Calu3 (cell line): ENCODE data around the gene MGAT4C. TPM values are rescaled to one million over a fixed set of nuclear protein-coding genes. Genes with fewer than 3 reads are reported as not detected.

Experiments
- BruUV-seq: library from RNA; stranded (reverse); fragments of 400-500 nt; replicated peaks from 2 replicates; lab custom pipeline; 2021; lab: Mats Ljungman, UMichigan
- CTCF ChIA-PET: fragments of 300-600 bp; sonication (Branson Sonifier 250); formaldehyde crosslinking; loops from one replicate; lab custom pipeline; 2022; ENCODE audit warnings: antibody characterized with exemption; lab: Charles Lee
- DNase-seq: peaks from one replicate; pipeline ENCODE4 v3.0.0; 2022
- H3K27ac Mint-ChIP-seq: one replicate; pipeline ENCODE4 v1.8.0; 2022; ENCODE audit warnings: mixed read lengths; ENCODE audit not compliant: unreplicated experiment
- H3K27me3 Mint-ChIP-seq: one replicate; pipeline ENCODE4 v1.8.0; 2022; ENCODE audit warnings: mixed read lengths; ENCODE audit not compliant: unreplicated experiment
- H3K36me3 Mint-ChIP-seq: one replicate; pipeline ENCODE4 v1.8.0; 2022; ENCODE audit warnings: mild to moderate bottlenecking, moderate library complexity, mixed read lengths; ENCODE audit not compliant: insufficient read depth, unreplicated experiment
- H3K4me1 Mint-ChIP-seq: one replicate; pipeline ENCODE4 v1.8.0; 2022; ENCODE audit warnings: mild to moderate bottlenecking, low read depth, mixed read lengths; ENCODE audit not compliant: unreplicated experiment
- H3K4me3 Mint-ChIP-seq: one replicate; pipeline ENCODE4 v1.8.0; 2022; ENCODE audit warnings: mild to moderate bottlenecking, low read depth, moderate library complexity, mixed read lengths; ENCODE audit not compliant: unreplicated experiment
- H3K9me3 Mint-ChIP-seq: one replicate; pipeline ENCODE4 v1.8.0; 2022; ENCODE audit warnings: low read depth, mixed read lengths; ENCODE audit not compliant: unreplicated experiment
- intact Hi-C: fragments of 100-400 bp; cut with micrococcal nuclease; formaldehyde crosslinking; loops from one replicate; pipeline ENCODE4 v1.10.0; 2022; ENCODE audit not compliant: unreplicated experiment
- total RNA-seq: library from RNA; stranded (reverse); gene quantifications from 2 replicates; pipeline ENCODE4 v1.2.3, GENCODE V29; 2022
- TF ChIP-seq, protein P1 (sequence below): fragments of 200-600 bp; IDR thresholded peaks from one replicate; pipeline ENCODE4 v1.8.0; 2022; ENCODE audit warnings: antibody characterized with exemption; ENCODE audit not compliant: unreplicated experiment

Gene MGAT4C
- total RNA-seq, 1 experiment from 2014 or later = not detected

DNA sequence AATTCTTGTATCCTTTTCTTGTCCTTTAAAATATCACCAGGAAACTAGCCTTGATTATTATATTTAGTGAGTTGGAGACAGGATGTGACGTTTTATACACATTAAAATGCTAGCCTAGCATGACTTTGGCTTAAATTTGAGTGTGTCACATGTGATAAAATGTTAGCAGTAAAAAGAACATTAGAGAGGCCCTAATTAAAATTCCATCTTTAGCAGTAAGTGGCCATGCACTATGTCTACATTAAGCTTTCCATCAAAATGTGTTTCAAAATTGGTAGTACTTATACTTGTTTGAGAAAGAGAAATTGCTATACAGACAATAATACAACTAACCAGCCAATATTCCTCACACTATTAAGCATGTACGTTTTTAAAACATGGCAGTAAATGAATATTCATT lies 29.9 kb upstream of the MGAT4C start:
- no peak overlapping the region for H3K4me3 Mint-ChIP-seq
- no peaks in the 10 kb centered on the region for H3K27me3 Mint-ChIP-seq
- BruUV-seq = no TSS peak

GRCh38 chr12:86283620-86284019 lies 27.4 kb upstream of the MGAT4C start:
- CTCF ChIA-PET = interaction anchor here (0.7 kb wide), 1 partner anchor 13 kb away, joined by 3 read pairs; no protein-coding TSS in a partner anchor
- H3K4me3 Mint-ChIP-seq = no peak overlapping the region
- H3K27me3 Mint-ChIP-seq = no peaks in the 10 kb centered on the region
- H3K9me3 Mint-ChIP-seq = no peaks in the 10 kb centered on the region
- H3K4me1 Mint-ChIP-seq = no peaks in the 10 kb centered on the region
- no peaks in the 10 kb centered on the region for H3K36me3 Mint-ChIP-seq
- no peak for DNase-seq
- TF ChIP-seq, protein P1, sequence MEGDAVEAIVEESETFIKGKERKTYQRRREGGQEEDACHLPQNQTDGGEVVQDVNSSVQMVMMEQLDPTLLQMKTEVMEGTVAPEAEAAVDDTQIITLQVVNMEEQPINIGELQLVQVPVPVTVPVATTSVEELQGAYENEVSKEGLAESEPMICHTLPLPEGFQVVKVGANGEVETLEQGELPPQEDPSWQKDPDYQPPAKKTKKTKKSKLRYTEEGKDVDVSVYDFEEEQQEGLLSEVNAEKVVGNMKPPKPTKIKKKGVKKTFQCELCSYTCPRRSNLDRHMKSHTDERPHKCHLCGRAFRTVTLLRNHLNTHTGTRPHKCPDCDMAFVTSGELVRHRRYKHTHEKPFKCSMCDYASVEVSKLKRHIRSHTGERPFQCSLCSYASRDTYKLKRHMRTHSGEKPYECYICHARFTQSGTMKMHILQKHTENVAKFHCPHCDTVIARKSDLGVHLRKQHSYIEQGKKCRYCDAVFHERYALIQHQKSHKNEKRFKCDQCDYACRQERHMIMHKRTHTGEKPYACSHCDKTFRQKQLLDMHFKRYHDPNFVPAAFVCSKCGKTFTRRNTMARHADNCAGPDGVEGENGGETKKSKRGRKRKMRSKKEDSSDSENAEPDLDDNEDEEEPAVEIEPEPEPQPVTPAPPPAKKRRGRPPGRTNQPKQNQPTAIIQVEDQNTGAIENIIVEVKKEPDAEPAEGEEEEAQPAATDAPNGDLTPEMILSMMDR = no peak
- no TSS peak for BruUV-seq
- intact Hi-C loops = no loop called here
- no peak overlapping the region for H3K27ac Mint-ChIP-seq

More for the DNA sequence above, 29.9 kb upstream of the MGAT4C start:
- TF ChIP-seq, protein P1 = no peak
- no peaks in the 10 kb centered on the region for H3K9me3 Mint-ChIP-seq
- H3K27ac Mint-ChIP-seq = no peak overlapping the region
- H3K36me3 Mint-ChIP-seq = no peaks in the 10 kb centered on the region
- intact Hi-C loops = no loop called here
- H3K4me1 Mint-ChIP-seq = no peaks in the 10 kb centered on the region
- CTCF ChIA-PET = no interaction called here
- no peak for DNase-seq

- BruUV-seq = no TSS peak
- CTCF ChIA-PET = no interaction called here
- H3K4me1 Mint-ChIP-seq = no peaks in the 10 kb centered on the region
- TF ChIP-seq, protein P1 = no peak
- intact Hi-C loops = no loop called here
- H3K27ac Mint-ChIP-seq = no peak overlapping the region
- no peaks in the 10 kb centered on the region for H3K27me3 Mint-ChIP-seq
- no peak overlapping the region for H3K4me3 Mint-ChIP-seq
- DNase-seq = no peak
- H3K36me3 Mint-ChIP-seq = no peaks in the 10 kb centered on the region
- H3K9me3 Mint-ChIP-seq = no peaks in the 10 kb centered on the region
Observed at GRCh38 chr12:86275356-86275755, 19.2 kb upstream of the MGAT4C start.

DNA sequence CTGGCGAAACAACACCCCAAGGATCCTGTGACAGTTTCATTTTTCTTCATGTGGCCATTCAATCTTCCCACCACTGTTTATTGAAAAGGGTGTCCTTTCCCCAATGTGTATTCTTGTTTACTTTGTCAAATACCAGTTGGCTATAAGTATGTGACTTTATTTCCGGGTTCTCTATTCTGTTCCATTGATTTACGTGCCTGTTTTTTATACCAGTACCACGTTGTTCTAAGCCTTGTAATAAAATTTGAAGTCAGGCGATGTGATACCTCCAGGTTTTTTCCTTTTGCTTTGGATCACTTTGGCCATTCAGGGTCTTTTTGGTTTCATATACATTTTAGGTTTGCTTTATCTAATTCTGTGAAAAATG lies 9.1 kb upstream of the MGAT4C start:
- BruUV-seq = no TSS peak
- intact Hi-C loops = loop anchor here (10.0 kb wide), 2 partner anchors 249 to 399 kb away; no protein-coding TSS in a partner anchor
- Mint-ChIP-seq H3K4me3 (peak overlapping the region; percentile 88), H3K27me3 (no peaks in the 10 kb centered on the region), H3K27ac (peak overlapping the region; percentile 71), H3K9me3 (no peaks in the 10 kb centered on the region), H3K4me1 (peaks cover 18% of the 10 kb centered on the region), H3K36me3 (peaks cover 16% of the 10 kb centered on the region)
- TF ChIP-seq, protein P1 = no peak
- CTCF ChIA-PET = interaction anchor here (1.0 kb wide), 1 partner anchor 649 kb away, joined by 3 read pairs; no protein-coding TSS in a partner anchor
- no peak for DNase-seq
